Embryonic facial prominence (tissue), 1 donor: ENCODE results near the gene ZNF429.
"Not testable (repeated sequence)": the region's sequence is repeated elsewhere in the genome, so short reads cannot be mapped to it uniquely, and the experiment has no call there.

Experiments used
- DNase-seq: peaks from one replicate; pipeline ENCODE4 v3.0.0-alpha.2; 2016; ENCODE audit errors: extremely low spot score

Gene ZNF429

DNA sequence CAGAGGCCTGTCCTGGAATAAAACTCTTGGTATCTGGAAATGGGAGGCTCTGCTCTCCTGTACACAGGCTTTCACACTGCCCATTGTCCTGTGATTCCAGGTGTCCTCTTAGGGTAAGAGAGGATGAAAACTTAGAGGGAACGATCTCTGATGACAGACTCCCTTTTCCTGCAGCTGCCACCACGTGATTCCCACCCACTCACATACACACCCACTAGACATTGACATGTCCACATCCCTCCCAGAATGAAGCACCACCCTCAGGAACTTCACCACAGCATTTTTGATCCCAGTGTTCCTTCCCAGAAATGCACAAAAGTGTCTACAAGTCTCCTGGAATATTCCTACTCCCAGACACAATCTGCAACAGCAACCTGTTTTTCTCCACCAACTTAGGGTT is 8.2 kb downstream of the ZNF429 start:
- no peak for DNase-seq

- no peak for DNase-seq
Observed at GRCh38 chr19:21519488-21519887, 14.1 kb downstream of the ZNF429 start.

GRCh38 chr19:21532904-21533303 is 27.5 kb downstream of the ZNF429 start:
- no peak for DNase-seq

- DNase-seq = not testable (repeated sequence)
Observed at GRCh38 chr19:21536741-21537290, 31.4 kb downstream of the ZNF429 start.

DNA sequence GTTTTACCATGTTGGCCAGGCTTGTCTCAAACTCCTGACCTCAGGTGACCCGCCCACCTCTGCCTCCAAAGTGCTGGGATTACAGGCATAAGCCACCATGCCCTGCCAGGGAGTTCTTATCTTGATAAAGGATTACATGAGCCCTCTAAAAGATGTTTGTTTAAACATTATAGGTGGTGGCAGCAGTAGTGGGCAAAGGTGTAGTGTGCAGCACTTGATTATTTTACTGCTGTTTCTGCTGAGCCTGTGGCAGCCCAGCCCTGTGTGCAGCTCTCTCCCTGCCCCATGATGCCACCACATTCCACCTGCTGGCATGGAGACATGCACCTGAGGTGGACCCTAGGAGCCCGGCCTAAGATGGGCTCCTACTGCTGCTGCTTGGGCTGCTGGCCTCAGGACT is 54.0 kb downstream of the ZNF429 start:
- DNase-seq = no peak

DNA sequence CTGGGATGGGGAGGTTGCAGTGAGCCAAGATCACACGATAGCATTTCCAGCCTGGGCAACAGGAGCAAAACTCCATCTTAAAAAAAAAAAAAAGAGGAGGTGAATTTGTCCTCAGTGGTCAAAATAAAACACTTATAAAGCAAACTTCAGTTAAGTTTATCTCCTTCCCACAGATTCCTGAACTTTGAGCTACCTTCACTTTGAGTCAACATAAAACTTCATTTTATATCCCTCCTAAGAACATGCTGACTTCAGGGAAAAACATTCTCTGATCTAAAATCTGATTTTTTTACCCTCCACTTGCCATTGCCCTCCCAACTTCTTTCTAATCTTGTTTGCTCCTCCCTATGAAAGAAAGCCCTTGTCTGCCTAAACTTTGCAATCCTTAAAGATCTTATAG is 59.0 kb downstream of the ZNF429 start:
- no peak for DNase-seq

GRCh38 chr19:21566073-21566472 is 60.7 kb downstream of the ZNF429 start:
- no peak for DNase-seq

GRCh38 chr19:21567806-21568205 is 62.4 kb downstream of the ZNF429 start:
- not testable (repeated sequence) for DNase-seq

GRCh38 chr19:21568816-21569493 is 63.6 kb downstream of the ZNF429 start:
- no peak for DNase-seq

DNA sequence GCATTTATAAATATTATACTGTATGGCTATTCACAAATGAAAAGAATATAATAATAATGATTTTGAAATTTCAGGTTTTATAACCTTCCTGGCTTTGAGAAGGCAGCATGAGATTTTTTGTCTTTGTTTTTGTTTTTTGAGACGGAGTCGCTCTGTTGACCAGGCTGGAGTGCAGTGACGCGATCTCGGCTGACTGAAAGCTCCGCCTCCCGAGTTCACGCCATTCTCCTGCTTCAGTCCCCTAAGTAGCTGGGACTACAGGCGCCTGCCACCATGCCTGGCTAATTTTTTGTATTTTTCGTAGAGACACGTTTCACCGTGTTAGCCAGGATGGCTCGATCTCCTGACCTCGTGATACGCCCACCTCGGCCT is 64.1 kb downstream of the ZNF429 start:
- DNase-seq = no peak

DNA sequence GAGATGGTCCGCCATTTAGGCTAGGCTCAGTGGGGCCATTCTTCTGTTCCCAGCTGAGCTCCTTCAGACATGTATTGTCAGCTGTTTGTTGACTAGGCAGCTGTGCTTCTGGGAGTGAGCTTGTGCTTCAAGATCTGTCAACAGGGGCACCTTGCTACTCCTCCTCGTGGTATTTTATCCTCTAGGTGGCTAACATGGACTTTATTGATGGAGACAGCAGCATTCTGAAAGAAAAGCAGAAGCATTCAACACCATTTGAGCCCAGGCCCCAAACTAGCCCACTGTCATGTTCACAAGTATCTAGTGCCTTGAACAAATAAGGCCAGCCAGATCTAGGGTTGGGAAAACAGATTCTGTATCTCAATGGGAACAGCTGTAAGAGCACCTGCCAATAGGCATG is 65.9 kb downstream of the ZNF429 start:
- DNase-seq = no peak

- no peak for DNase-seq
Observed at GRCh38 chr19:21574607-21575006, 69.2 kb downstream of the ZNF429 start.

- DNase-seq = no peak
Observed at GRCh38 chr19:21576481-21576880, 71.1 kb downstream of the ZNF429 start.

DNA sequence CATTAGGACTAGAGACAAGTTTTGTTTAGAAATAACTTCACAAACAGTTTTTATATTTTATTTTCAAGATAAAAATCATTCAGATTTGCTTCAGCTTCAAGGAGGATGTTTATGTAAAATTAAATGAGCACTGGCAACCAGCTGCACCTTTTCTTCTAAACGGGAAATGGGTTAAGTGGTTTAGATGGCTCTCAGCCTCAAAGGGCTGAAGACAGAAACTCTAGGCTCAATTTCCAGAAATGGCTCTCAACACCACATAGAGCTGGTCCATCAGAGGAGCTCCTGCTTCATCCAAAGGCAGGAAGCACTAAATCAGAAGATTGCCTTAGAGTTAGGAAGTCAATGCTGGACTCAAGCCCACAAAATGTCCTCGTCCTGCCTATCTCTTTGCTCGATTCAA is 74.7 kb downstream of the ZNF429 start:
- DNase-seq = no peak

GRCh38 chr19:21580818-21581217 is 75.4 kb downstream of the ZNF429 start:
- no peak for DNase-seq

DNA sequence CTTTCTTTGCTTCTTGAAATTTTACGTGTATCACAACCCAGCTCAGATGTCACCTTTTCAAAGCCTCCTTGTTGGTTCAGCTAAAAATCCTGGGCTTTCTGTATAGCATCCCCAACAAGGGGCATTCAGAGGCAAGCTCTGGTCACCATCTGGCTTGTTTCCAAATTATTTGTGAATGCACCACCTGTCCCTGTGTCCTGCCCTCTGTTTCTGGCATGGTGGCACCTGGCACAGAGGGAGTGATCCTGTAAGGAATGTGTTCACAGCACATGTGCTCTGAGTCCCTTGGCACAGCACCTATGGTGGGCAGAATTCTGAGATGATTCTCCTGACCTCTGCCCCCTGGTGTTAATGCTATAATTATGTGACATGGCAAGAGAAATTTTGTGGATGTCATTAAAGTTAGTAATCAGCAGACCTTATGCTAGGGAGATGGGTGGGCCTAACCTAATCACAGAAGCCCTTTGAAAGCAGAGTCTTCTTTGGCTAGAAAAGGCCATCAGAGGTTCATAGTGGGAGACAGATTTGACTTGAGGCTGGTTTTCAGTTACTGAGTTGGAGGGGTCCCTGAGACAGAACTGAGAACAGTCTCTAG is 76.3 kb downstream of the ZNF429 start:
- DNase-seq = no peak

DNA sequence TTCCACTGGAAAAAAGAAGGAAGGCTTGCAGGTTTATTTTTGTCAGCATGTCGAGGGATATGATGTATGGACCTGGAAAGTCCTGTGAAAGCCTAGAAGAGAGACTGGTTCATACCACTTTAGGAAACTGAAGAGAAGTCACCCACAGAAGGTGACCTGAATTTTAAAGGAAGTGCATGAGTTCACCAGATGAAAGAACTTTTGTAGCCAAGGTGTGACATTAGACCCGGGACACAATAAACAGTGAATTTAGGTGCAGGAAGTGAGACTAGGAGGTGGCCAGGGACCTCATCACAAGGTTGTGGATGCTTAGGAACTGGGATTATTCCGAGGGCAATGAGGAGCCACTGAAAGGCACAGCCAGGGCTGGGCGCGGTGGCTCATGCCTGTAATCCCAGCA is 79.1 kb downstream of the ZNF429 start:
- DNase-seq = no peak

DNA sequence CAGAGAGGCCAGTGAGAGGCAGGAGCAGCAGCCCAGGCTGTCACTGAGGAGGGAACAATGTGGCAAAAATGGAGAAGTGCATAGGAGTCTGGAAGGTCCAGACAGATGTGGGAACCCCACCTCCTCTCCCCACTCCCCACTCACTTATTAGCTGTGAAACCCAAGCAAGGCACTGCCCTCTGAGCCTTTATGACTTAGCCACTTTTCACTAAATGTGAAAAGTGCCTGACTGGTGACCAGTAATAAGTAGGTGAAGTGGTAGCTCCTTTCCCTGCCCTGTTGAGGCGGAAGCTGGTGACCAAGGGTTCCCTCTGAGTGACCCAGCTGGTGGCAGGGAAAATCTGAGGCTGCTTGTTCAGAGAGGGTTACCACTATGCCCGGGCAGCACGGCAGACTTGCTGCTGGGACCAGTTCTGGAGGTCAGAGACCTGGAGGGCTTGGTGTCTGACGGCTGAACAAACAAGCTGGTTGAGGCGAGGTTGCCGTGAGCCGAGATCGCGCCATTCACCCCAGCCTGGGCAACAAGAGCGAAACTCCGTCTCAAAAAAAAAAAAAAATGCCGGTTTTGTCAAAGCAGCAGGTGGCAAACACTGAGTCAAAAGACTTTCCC is 80.0 kb downstream of the ZNF429 start:
- no peak for DNase-seq

DNA sequence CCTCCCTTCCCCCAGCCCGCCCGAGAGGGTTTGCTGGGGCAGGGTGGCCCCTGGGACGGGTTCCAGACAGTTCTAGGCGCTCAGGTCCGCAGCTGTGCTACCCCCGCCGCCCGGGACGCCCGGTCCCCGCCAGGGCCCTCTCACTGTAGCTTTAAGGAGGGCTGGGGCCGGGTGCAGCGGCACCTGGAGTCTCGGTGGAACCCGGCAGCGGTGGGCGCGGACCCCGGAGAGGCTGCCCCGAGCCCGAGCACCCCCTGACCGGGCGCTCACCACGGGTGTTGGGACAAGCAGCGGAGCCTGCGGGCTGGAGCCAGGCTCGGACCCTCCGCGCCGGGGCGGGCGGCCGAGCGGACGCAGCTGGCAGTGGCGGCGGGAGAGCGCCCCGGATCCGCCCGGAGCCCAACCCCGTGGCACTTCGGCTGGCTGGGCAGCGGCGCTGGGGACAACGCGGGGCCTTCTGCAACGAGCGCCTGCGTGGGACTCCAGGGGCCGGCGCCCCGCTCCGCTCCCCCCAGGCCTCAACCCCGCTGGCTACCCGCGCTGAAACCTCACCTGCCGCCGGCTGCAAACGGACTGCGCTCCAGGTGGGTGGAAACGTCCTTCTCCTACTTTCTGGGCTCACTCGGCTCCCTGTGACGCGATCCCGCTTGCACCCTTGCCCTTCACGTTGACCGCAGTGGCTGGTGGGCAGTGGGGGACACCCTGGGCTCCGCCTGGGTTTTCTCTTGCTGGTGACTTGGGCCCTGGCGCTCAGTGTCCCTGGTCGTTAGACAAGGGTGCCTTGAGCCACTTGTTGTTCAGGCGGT is 81.1 kb downstream of the ZNF429 start:
- DNase-seq = no peak

GRCh38 chr19:21587117-21587461 is 81.7 kb downstream of the ZNF429 start:
- no peak for DNase-seq

DNA sequence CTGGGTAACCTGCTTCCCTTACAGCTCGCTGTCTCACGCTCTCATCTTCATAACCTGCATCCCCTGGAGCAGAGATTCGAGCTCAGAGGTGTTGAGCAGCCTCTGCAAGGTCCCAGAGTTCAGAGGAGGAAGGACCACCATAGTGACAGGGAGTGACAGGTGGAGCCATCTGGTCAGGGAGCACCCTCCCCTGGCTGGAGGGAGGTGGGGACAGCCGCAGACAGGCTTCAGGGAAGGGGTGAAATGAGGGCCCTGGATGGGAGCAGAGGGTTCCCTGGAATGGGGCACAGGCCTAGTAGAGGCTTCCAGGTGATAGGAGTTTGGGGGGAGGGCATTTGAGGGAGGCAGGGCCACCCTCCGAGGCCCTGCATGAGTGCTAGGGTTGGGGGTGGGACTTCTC is 82.1 kb downstream of the ZNF429 start:
- no peak for DNase-seq

GRCh38 chr19:21588065-21588601 is 82.7 kb downstream of the ZNF429 start:
- no peak for DNase-seq
